MM.1S (cell line): Measurements from ENCODE around the gene UST.

ENCODE experiments used
- DNase-seq: peaks from one replicate; pipeline ENCODE4 v3.0.0-alpha.2; 2015
- H2AFZ ChIP-seq: fragments of 300-600 bp; sonication (generic); 2 replicates; pipeline ENCODE4 v1.6.0; 2016; ENCODE audit warnings: antibody characterized with exemption, low read length
- H3F3A ChIP-seq: fragments of 300-600 bp; sonication (generic); 2 replicates; pipeline ENCODE4 v1.6.1; 2016; ENCODE audit warnings: mild to moderate bottlenecking, antibody characterized with exemption, low read length, moderate library complexity, mixed read lengths; ENCODE audit not compliant: insufficient read depth
- H3K27ac ChIP-seq: fragments of 300-600 bp; sonication (generic); 2 replicates; pipeline ENCODE4 v1.5.1; 2016; ENCODE audit warnings: mild to moderate bottlenecking, low read length
- H3K27me3 ChIP-seq: fragments of 300-600 bp; sonication (generic); replicated peaks from 2 replicates; pipeline ENCODE4 v1.6.0; 2016; ENCODE audit warnings: low read length; ENCODE audit not compliant: insufficient read depth
- H3K36me3 ChIP-seq: fragments of 300-600 bp; sonication (generic); replicated peaks from 2 replicates; pipeline ENCODE4 v1.6.1; 2016; ENCODE audit warnings: mild to moderate bottlenecking, low read length, mixed read lengths; ENCODE audit not compliant: insufficient read depth
- H3K4me1 ChIP-seq: fragments of 300-600 bp; sonication (generic); 2 replicates; pipeline ENCODE4 v1.6.1; 2016; ENCODE audit warnings: low read length, mixed read lengths
- H3K4me2 ChIP-seq: fragments of 300-600 bp; sonication (generic); 2 replicates; pipeline ENCODE4 v1.6.0; 2016; ENCODE audit warnings: low read depth, low read length
- H3K4me3 ChIP-seq: fragments of 300-600 bp; sonication (generic); 2 replicates; pipeline ENCODE4 v1.5.1; 2016; ENCODE audit warnings: low read length, mixed read lengths
- H3K79me2 ChIP-seq: fragments of 300-600 bp; sonication (generic); 2 replicates; pipeline ENCODE4 v1.6.1; 2016; ENCODE audit warnings: mixed run types, low read length, mixed read lengths
- H3K9ac ChIP-seq: fragments of 300-600 bp; sonication (generic); 2 replicates; pipeline ENCODE4 v1.6.1; 2016; ENCODE audit warnings: low read length, mixed read lengths
- H3K9me2 ChIP-seq: fragments of 300-600 bp; sonication (generic); replicated peaks from 2 replicates; pipeline ENCODE4 v1.6.1; 2016; ENCODE audit warnings: mild to moderate bottlenecking, low read length, mixed read lengths; ENCODE audit not compliant: insufficient read depth
- H3K9me3 ChIP-seq: fragments of 300-600 bp; sonication (generic); replicated peaks from 2 replicates; pipeline ENCODE4 v1.6.1; 2016; ENCODE audit warnings: mild to moderate bottlenecking, low read length, mixed read lengths; ENCODE audit not compliant: insufficient read depth
- H4K20me1 ChIP-seq: fragments of 300-600 bp; sonication (generic); 2 replicates; pipeline ENCODE4 v1.6.1; 2016; ENCODE audit warnings: mild to moderate bottlenecking, low read length, moderate library complexity, mixed read lengths; ENCODE audit not compliant: insufficient read depth
- CTCF ChIP-seq: fragments of 300-600 bp; sonication (generic); IDR thresholded peaks from 2 replicates; pipeline ENCODE4 v1.5.1; 2016; ENCODE audit warnings: antibody characterized with exemption, low read length, mixed read lengths
- EZH2 ChIP-seq: fragments of 300-600 bp; sonication (generic); optimal IDR thresholded peaks from 2 replicates; pipeline ENCODE3; 2017; ENCODE audit warnings: low read depth, mild to moderate bottlenecking, antibody characterized with exemption, low read length, mixed read lengths
- EZH2phosphoT487 ChIP-seq: fragments of 300-600 bp; sonication (generic); IDR thresholded peaks from 2 replicates; pipeline ENCODE4 v1.6.1; 2018; ENCODE audit warnings: antibody characterized with exemption, low read length

The UST gene

GRCh38 chr6:148765898-148766808 lies 19.3 kb downstream of the UST start:
- no peaks in the 10 kb centered on the region for H3K9me3 ChIP-seq
- H3K9me2 ChIP-seq, result no peaks in the 10 kb centered on the region
- no peak overlapping the region for H3K9ac ChIP-seq
- H3K27ac ChIP-seq, result no peak overlapping the region
- H3K4me3 ChIP-seq, result no peak overlapping the region
- H3K36me3 ChIP-seq, result no peaks in the 10 kb centered on the region
- no peaks in the 10 kb centered on the region for H4K20me1 ChIP-seq
- H3K27me3 ChIP-seq, result no peaks in the 10 kb centered on the region
- H3K79me2 ChIP-seq, result no peaks in the 10 kb centered on the region
- no peak for TF ChIP-seq EZH2
- no peaks in the 10 kb centered on the region for H3F3A ChIP-seq
- H2AFZ ChIP-seq, result no peak overlapping the region
- H3K4me2 ChIP-seq, result no peak overlapping the region
- no peak for DNase-seq
- no peaks in the 10 kb centered on the region for H3K4me1 ChIP-seq

- H3K4me1 ChIP-seq, result no peaks in the 10 kb centered on the region
- DNase-seq, result no peak
- H3K79me2 ChIP-seq, result no peaks in the 10 kb centered on the region
- H3K9me2 ChIP-seq, result no peaks in the 10 kb centered on the region
- no peaks in the 10 kb centered on the region for H3K36me3 ChIP-seq
- H4K20me1 ChIP-seq, result no peaks in the 10 kb centered on the region
- TF ChIP-seq CTCF (no peak), EZH2phosphoT487 (no peak), EZH2 (no peak)
- no peak overlapping the region for H2AFZ ChIP-seq
- H3F3A ChIP-seq, result no peaks in the 10 kb centered on the region
- no peak overlapping the region for H3K27ac ChIP-seq
- H3K9me3 ChIP-seq, result no peaks in the 10 kb centered on the region
- no peak overlapping the region for H3K9ac ChIP-seq
- H3K4me2 ChIP-seq, result no peak overlapping the region
- no peak overlapping the region for H3K4me3 ChIP-seq
- H3K27me3 ChIP-seq, result no peaks in the 10 kb centered on the region
Observed at GRCh38 chr6:148768646-148769270, 21.9 kb downstream of the UST start.

- no peaks in the 10 kb centered on the region for H3F3A ChIP-seq
- no peak overlapping the region for H3K4me2 ChIP-seq
- no peaks in the 10 kb centered on the region for H3K79me2 ChIP-seq
- H3K27me3 ChIP-seq, result no peaks in the 10 kb centered on the region
- H3K4me1 ChIP-seq, result no peaks in the 10 kb centered on the region
- H3K4me3 ChIP-seq, result no peak overlapping the region
- no peaks in the 10 kb centered on the region for H4K20me1 ChIP-seq
- H3K27ac ChIP-seq, result no peak overlapping the region
- no peak for DNase-seq
- no peak overlapping the region for H3K9ac ChIP-seq
- no peaks in the 10 kb centered on the region for H3K36me3 ChIP-seq
- TF ChIP-seq CTCF (no peak), EZH2 (no peak), EZH2phosphoT487 (no peak)
- H3K9me3 ChIP-seq, result no peaks in the 10 kb centered on the region
- no peak overlapping the region for H2AFZ ChIP-seq
- no peaks in the 10 kb centered on the region for H3K9me2 ChIP-seq
Observed at GRCh38 chr6:148769304-148769968, 22.6 kb downstream of the UST start.
